GM04503 (cell line): ENCODE results near the gene DPP10.
"Not testable (repeated sequence)": the region's sequence is repeated elsewhere in the genome, so short reads cannot be mapped to it uniquely, and the experiment has no call there.

ENCODE experiments used
- DNase-seq: peaks from one replicate; pipeline ENCODE4 v3.0.0-alpha.2; 2012; ENCODE audit warnings: low read depth

DPP10 gene

GRCh38 chr2:114724454-114724853 lies 282.0 kb downstream of the DPP10 start:
- DNase-seq, result no peak

GRCh38 chr2:114727012-114727411 lies 284.6 kb downstream of the DPP10 start:
- DNase-seq, result no peak

- DNase-seq, result no peak
Observed at GRCh38 chr2:114728372-114728771, 285.9 kb downstream of the DPP10 start.

GRCh38 chr2:114729026-114729425 lies 286.6 kb downstream of the DPP10 start:
- DNase-seq, result no peak

GRCh38 chr2:114735126-114735525 lies 292.7 kb downstream of the DPP10 start:
- no peak for DNase-seq

- no peak for DNase-seq
Observed at GRCh38 chr2:114742245-114742644, 299.8 kb downstream of the DPP10 start.

- no peak for DNase-seq
Observed at GRCh38 chr2:114745700-114746099, 303.3 kb downstream of the DPP10 start.

- DNase-seq, result not testable (repeated sequence)
Observed at GRCh38 chr2:114748175-114748574, 305.7 kb downstream of the DPP10 start.

GRCh38 chr2:114752425-114752824 lies 310.0 kb downstream of the DPP10 start:
- no peak for DNase-seq

- DNase-seq, result no peak
Observed at GRCh38 chr2:114753145-114753544, 310.7 kb downstream of the DPP10 start.

GRCh38 chr2:114754907-114755563 lies 312.6 kb downstream of the DPP10 start:
- DNase-seq, result no peak

GRCh38 chr2:114762376-114762775 lies 319.9 kb downstream of the DPP10 start:
- no peak for DNase-seq

GRCh38 chr2:114762986-114763385 lies 320.5 kb downstream of the DPP10 start:
- DNase-seq, result no peak

- no peak for DNase-seq
Observed at GRCh38 chr2:114769110-114769509, 326.7 kb downstream of the DPP10 start.

GRCh38 chr2:114769991-114770390 lies 327.6 kb downstream of the DPP10 start:
- no peak for DNase-seq

- no peak for DNase-seq
Observed at GRCh38 chr2:114784046-114784445, 341.6 kb downstream of the DPP10 start.

GRCh38 chr2:114784890-114785583 lies 342.6 kb downstream of the DPP10 start:
- no peak for DNase-seq

GRCh38 chr2:114786901-114787300 lies 344.5 kb downstream of the DPP10 start:
- DNase-seq, result no peak

- DNase-seq, result no peak
Observed at GRCh38 chr2:114787486-114787885, 345.0 kb downstream of the DPP10 start.

- no peak for DNase-seq
Observed at GRCh38 chr2:114789989-114790388, 347.5 kb downstream of the DPP10 start.

- no peak for DNase-seq
Observed at GRCh38 chr2:114797540-114797939, 355.1 kb downstream of the DPP10 start.

- no peak for DNase-seq
Observed at GRCh38 chr2:114797942-114798341, 355.5 kb downstream of the DPP10 start.

GRCh38 chr2:114800371-114800770 lies 357.9 kb downstream of the DPP10 start:
- DNase-seq, result no peak

- no peak for DNase-seq
Observed at GRCh38 chr2:114805195-114805594, 362.8 kb downstream of the DPP10 start.
